ENCODE measurements around the gene PPP1R9B. TPM values are rescaled to one million over a fixed set of nuclear protein-coding genes. Genes with fewer than 3 reads are reported as not detected.

The PPP1R9B gene
- total RNA-seq, 4 donors from 2014 or later: 24.9 to 35.9 (median 28.2) TPM

DNA sequence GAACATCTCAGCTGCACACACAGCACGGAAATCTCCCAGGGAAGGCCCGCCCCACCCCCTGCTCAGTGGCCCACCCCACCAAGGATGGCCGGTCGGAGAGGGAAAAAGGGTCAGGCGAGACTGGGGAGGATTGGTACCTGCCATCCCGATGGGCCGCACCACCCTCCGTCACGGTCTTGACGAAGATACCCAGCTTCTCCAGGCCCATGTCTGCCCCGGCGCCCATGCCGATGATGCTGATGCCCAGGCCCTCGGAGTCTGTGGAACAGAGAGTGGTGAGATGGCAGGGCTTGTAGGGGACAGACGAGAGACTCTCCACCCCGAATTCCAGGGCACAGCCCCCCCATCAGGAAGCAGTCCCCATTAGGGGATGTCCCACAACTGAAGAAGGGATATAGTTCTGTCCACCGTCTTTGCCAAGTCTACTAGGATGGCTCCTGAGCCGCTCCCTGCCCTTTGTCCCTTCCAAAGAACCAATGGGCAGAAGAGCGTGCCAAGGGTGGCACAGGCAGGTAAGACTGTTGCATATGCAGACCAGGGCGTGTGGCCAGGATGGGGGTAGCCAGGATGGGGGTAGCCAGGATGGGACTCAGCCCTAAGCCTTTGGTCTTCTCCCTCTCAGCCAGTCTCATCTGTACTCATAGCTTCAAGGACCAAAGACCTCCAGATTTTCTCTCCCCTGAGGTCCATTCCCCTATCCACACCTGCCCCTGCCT lies 6.9 kb downstream of the PPP1R9B start:
- Histone ChIP-seq H3K4me3 (no peak overlapping the region), H3K4me1 (peaks cover 56 to 92% (median 72%) of the 10 kb centered on the region in 3 donors), H3K27me3 (no peaks in the 10 kb centered on the region), H3K36me3 (peaks cover 32 to 68% (median 51%) of the 10 kb centered on the region in 3 donors), H3K27ac (peak overlapping the region in 1 of 4 donors; percentile 95), H3K9me3 (no peaks in the 10 kb centered on the region)
- 81 to 89% methylated on average over 7 of the region's 20 CpGs for WGBS, 2 donors
- intact Hi-C loops (cut with DNase I): no loop called here
- no peak for TF ChIP-seq POLR2A (IDR thresholded peaks at IDR 0.05)
- TF ChIP-seq, protein P1, sequence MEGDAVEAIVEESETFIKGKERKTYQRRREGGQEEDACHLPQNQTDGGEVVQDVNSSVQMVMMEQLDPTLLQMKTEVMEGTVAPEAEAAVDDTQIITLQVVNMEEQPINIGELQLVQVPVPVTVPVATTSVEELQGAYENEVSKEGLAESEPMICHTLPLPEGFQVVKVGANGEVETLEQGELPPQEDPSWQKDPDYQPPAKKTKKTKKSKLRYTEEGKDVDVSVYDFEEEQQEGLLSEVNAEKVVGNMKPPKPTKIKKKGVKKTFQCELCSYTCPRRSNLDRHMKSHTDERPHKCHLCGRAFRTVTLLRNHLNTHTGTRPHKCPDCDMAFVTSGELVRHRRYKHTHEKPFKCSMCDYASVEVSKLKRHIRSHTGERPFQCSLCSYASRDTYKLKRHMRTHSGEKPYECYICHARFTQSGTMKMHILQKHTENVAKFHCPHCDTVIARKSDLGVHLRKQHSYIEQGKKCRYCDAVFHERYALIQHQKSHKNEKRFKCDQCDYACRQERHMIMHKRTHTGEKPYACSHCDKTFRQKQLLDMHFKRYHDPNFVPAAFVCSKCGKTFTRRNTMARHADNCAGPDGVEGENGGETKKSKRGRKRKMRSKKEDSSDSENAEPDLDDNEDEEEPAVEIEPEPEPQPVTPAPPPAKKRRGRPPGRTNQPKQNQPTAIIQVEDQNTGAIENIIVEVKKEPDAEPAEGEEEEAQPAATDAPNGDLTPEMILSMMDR (IDR thresholded peaks at IDR 0.05): no peak
- no peak for DNase-seq

DNA sequence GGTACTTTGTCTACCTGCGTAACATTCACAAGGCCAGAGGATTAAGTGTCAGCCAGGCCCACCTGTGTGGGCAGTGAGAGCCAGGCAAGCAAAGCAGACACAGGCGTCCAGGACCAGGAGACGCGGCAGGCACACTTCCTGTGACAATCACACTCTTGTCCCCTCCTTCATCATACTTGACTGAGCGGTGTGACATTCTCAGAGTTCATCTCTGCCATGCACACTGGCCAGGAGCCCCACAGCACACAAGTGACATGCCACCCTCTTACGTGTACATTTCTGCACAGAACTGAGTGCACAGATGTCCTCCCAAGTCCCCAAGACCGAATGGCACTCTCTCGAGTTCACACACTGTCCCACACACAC lies 8.7 kb downstream of the PPP1R9B start:
- H3K9me3 ChIP-seq: no peaks in the 10 kb centered on the region
- no peak for DNase-seq
- H3K4me3 ChIP-seq: no peak overlapping the region
- intact Hi-C loops (cut with DNase I): no loop called here
- WGBS, 2 donors: 57 to 68% methylated on average over 7 to 8 of the region's 8 CpGs
- TF ChIP-seq, protein P1 (IDR thresholded peaks at IDR 0.05): no peak
- TF ChIP-seq POLR2A (IDR thresholded peaks at IDR 0.05): no peak
- no peaks in the 10 kb centered on the region for H3K27me3 ChIP-seq
- H3K4me1 ChIP-seq: peaks cover 37 to 74% (median 54%) of the 10 kb centered on the region in 3 donors
- peaks cover 45 to 87% (median 70%) of the 10 kb centered on the region in 3 donors for H3K36me3 ChIP-seq
- H3K27ac ChIP-seq: peak overlapping the region in 2 of 4 donors; percentile 25 to 39

DNA sequence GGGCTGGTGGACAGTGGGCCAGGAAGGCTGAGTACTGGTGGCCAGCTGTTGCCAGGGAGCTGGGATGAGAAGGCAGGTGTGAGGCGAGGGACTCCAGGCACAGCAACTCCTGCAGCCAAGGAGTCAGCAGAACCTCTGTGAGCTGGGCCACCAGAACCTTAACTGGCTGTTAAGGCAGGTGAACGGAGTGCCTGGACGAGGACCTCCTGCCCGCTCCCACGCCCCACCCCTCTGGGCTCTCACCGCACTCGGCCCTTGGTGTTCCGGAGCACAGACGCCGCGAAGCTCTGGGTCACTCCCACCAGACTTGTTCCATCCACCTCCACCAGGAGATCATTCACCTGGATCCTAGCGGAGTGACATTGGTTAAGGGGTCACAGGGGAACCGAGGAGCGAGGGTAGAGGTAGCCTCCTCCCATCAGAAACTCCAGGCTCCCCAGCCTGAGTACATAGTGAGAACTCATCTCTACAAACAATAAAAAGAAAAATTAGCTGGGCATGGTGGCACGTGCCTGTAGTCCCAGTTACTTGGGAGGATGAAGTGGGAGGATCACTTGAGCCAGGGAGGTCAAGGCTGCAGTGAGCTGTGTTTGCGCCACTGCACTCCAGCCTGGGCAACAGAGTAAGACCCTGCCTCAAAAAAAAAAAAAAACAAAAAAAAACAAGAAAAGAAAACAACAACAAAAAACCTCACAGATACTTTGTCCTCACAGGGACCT lies 9.3 kb downstream of the PPP1R9B start:
- peaks cover 50 to 93% (median 74%) of the 10 kb centered on the region in 3 donors for H3K36me3 ChIP-seq

DNA sequence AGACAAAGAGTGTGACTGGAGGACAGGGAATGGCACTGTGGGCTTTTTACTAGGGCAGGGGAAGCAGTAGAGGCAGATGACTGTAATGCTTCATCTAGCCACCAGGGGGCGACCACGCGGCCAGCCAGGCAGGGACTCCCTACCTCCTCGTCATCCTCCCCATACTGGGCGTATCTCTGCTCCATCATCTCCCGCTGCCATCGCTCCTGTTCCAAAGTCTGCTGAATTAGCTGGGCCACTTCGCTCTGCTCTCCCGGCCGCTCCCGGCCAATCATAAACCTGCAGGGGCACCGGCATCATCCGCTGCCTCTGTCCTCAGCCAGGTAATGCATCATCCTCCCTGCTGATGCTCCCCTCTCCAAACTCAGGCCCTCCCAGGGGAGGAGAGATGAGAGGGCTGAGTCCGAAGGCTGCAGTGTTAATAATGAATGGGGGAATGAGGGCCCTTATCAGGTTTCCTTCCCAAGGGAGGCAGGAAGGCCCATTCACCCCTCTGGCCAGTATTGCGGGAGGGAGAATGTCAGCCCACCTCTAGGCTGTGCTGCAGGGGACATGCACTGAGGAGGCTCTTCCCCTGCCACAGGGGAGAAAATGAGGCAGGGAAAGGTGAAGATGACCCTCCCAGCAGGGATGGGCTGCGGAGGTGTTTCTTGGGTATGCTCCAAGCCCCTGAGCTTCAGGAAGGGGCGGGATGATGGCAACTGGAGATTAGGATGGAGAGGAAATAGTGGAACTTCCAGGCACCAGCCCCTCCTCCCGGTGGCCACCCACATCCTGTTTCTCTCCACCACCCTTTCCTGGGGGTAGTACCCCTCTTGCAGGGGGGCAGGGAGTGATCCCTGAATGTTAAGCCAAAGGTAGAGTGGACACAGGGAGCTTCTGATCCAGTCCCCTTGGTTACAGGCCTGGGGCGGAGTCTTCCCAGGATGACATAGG lies 10.3 kb downstream of the PPP1R9B start:
- H3K36me3 ChIP-seq: peaks cover 59 to 100% (median 84%) of the 10 kb centered on the region in 3 donors
- TF ChIP-seq POLR2A (IDR thresholded peaks at IDR 0.05): no peak
- TF ChIP-seq, protein P1 (IDR thresholded peaks at IDR 0.05): peak; percentile 91 to 97 (median 96)
- H3K9me3 ChIP-seq: no peaks in the 10 kb centered on the region
- peaks cover 23 to 58% (median 39%) of the 10 kb centered on the region in 3 donors for H3K4me1 ChIP-seq
- no peak overlapping the region for H3K4me3 ChIP-seq
- H3K27ac ChIP-seq: peak overlapping the region in 3 of 4 donors; percentile 26 to 54 (median 39)
- intact Hi-C loops (cut with DNase I): no loop called here
- DNase-seq: no peak
- H3K27me3 ChIP-seq: no peaks in the 10 kb centered on the region
- WGBS, 2 donors: 28 to 40% methylated on average over 11 to 13 of the region's 19 CpGs

More for the DNA sequence above, 9.3 kb downstream of the PPP1R9B start:
- Histone ChIP-seq H3K27me3 (no peaks in the 10 kb centered on the region), H3K9me3 (no peaks in the 10 kb centered on the region), H3K4me3 (no peak overlapping the region), H3K27ac (peak overlapping the region in 3 of 4 donors; percentile 26 to 54 (median 39)), H3K4me1 (peaks cover 32 to 68% (median 48%) of the 10 kb centered on the region in 3 donors)
- no peak for DNase-seq
- TF ChIP-seq, protein P1 (IDR thresholded peaks at IDR 0.05): no peak
- no peak for TF ChIP-seq POLR2A (IDR thresholded peaks at IDR 0.05)
- intact Hi-C loops (cut with DNase I): no loop called here
- WGBS, 2 donors: 82 to 86% methylated on average over 3 to 6 of the region's 16 CpGs

All from esophagus squamous epithelium (tissue), 5 donors.